Liver (tissue), 9 donors: ENCODE measurements around the gene ERC1. TPM values are rescaled to one million over a fixed set of nuclear protein-coding genes. Genes with fewer than 3 reads are reported as not detected.

Experiments used
- DNase-seq: peaks from one replicate; pipeline ENCODE4 v3.0.0-alpha.2; 2017; ENCODE audit warnings: low spot score
- H3K27ac ChIP-seq, 2 donors: one replicate each; pipeline ENCODE4 v1.7.0; 2013; ENCODE audit warnings: inconsistent platforms in 2 of 2, low read length in 2 of 2, control low read depth in 1 of 2, low read depth in 1 of 2, mild to moderate bottlenecking in 1 of 2
- H3K27me3 ChIP-seq, 4 donors: one replicate each; pipeline versions ENCODE4 v1.6.1 to v1.7.0; 2013; ENCODE audit warnings: low read length in 3 of 4, inconsistent platforms in 1 of 4, mild to moderate bottlenecking in 1 of 4, moderate library complexity in 1 of 4; ENCODE audit not compliant: control insufficient read depth in 4 of 4, insufficient read depth in 4 of 4
- H3K36me3 ChIP-seq, 4 donors: one replicate each; pipeline versions ENCODE4 v1.6.1 to v1.7.0; 2013; ENCODE audit warnings: low read length in 3 of 4, mild to moderate bottlenecking in 3 of 4, low read depth in 1 of 4, moderate library complexity in 1 of 4; ENCODE audit not compliant: control insufficient read depth in 4 of 4, insufficient read depth in 3 of 4
- H3K4me1 ChIP-seq, 4 donors: one replicate each; pipeline versions ENCODE4 v1.6.1 to v1.7.0; 2013; ENCODE audit warnings: low read length in 3 of 4, mild to moderate bottlenecking in 3 of 4, moderate library complexity in 1 of 4; ENCODE audit not compliant: control insufficient read depth in 4 of 4, insufficient read depth in 4 of 4
- H3K4me3 ChIP-seq, 3 donors: one replicate each; pipeline versions ENCODE4 v1.6.1 to v1.7.0; 2013; ENCODE audit warnings: low read length in 3 of 3, control low read depth in 1 of 3, low read depth in 1 of 3, mild to moderate bottlenecking in 1 of 3
- H3K9ac ChIP-seq, 2 donors: one replicate each; pipeline ENCODE4 v1.7.0; 2013; ENCODE audit warnings: low read length in 2 of 2, mild to moderate bottlenecking in 2 of 2, moderate library complexity in 2 of 2, control low read depth in 1 of 2, low read depth in 1 of 2
- H3K9me3 ChIP-seq, 4 donors: one replicate each; pipeline versions ENCODE4 v1.6.1 to v1.7.0; 2013; ENCODE audit warnings: low read length in 3 of 4; ENCODE audit not compliant: control insufficient read depth in 4 of 4
- EGR1 ChIP-seq, 2 donors: IDR thresholded peaks; 2 replicates each; pipeline ENCODE4 v1.6.1; 2016 to 2018; ENCODE audit warnings: antibody characterized with exemption in 2 of 2, low read depth in 2 of 2
- FOXA1 ChIP-seq: IDR thresholded peaks from 2 replicates; pipeline ENCODE4 v1.6.1; 2016; ENCODE audit warnings: antibody characterized with exemption
- FOXA2 ChIP-seq: IDR thresholded peaks from 2 replicates; pipeline ENCODE4 v1.6.1; 2016; ENCODE audit warnings: antibody characterized with exemption
- GABPA ChIP-seq, 2 donors: IDR thresholded peaks in 1 of 2; conservative IDR thresholded peaks in 1 of 2; 2 replicates each; pipeline ENCODE4 v1.6.1; 2016; ENCODE audit warnings: antibody characterized with exemption in 2 of 2, mild to moderate bottlenecking in 1 of 2, moderate library complexity in 1 of 2
- HNF4A ChIP-seq, 2 donors: conservative IDR thresholded peaks; 2 replicates each; pipeline ENCODE4 v1.6.1; 2016; ENCODE audit warnings: antibody characterized with exemption in 2 of 2, mild to moderate bottlenecking in 2 of 2
- HNF4G ChIP-seq: IDR thresholded peaks from 2 replicates; pipeline ENCODE4 v1.6.1; 2016; ENCODE audit warnings: antibody characterized with exemption
- JUND ChIP-seq, 2 donors: IDR thresholded peaks; 2 replicates each; pipeline ENCODE4 v1.6.1; 2016; ENCODE audit warnings: antibody characterized with exemption in 2 of 2
- MAX ChIP-seq: IDR thresholded peaks from 2 replicates; pipeline ENCODE4 v1.6.1; 2016; ENCODE audit warnings: antibody characterized with exemption
- NR2F2 ChIP-seq: IDR thresholded peaks from 2 replicates; pipeline ENCODE4 v1.6.1; 2016; ENCODE audit warnings: antibody characterized with exemption
- RAD21 ChIP-seq, 2 donors: IDR thresholded peaks; 2 replicates each; pipeline ENCODE4 v1.6.1; 2016; ENCODE audit warnings: antibody characterized with exemption in 2 of 2, mild to moderate bottlenecking in 2 of 2
- RXRA ChIP-seq, 2 donors: IDR thresholded peaks; 2 replicates each; pipeline ENCODE4 v1.6.1; 2017 to 2018; ENCODE audit warnings: antibody characterized with exemption in 2 of 2, mild to moderate bottlenecking in 1 of 2
- SP1 ChIP-seq: IDR thresholded peaks from 2 replicates; pipeline ENCODE4 v1.6.1; 2018; ENCODE audit warnings: antibody characterized with exemption, mild to moderate bottlenecking
- TAF1 ChIP-seq: conservative IDR thresholded peaks from 2 replicates; pipeline ENCODE4 v1.6.1; 2016; ENCODE audit warnings: antibody characterized with exemption, mild to moderate bottlenecking
- YY1 ChIP-seq: IDR thresholded peaks from 2 replicates; pipeline ENCODE4 v1.6.1; 2016; ENCODE audit warnings: antibody characterized with exemption, mild to moderate bottlenecking
- WGBS: extraction: QIAGEN DNeasy Blood & Tissue Kit; methylation state at CpG from one replicate; pipeline ENCODE4 v1.1.7; 2013; 5-methylcytosine and 5-hydroxymethylcytosine counted together
- polyA plus RNA-seq, 2 donors: library from polyadenylated mRNA; stranded (reverse) in 1 of 2; unstranded in 1 of 2; fragments of 200-250 nt in 1 of 2; fragments of >200 nt in 1 of 2; fragmentation: Nextera tagmentation in 1 of 2; extraction: Ambion mirVana in 1 of 2; gene quantifications; one replicate each; pipeline versions ENCODE4 v1.2.1 to v1.2.3, GENCODE V29; 2013 to 2015
- total RNA-seq, 2 donors: library from RNA; depleted of rRNA; stranded (reverse); fragments of >200 nt; gene quantifications; one replicate each; pipeline ENCODE4 v1.2.3, GENCODE V29; 2014
- TF ChIP-seq, protein P1 (sequence below): IDR thresholded peaks from 2 replicates; pipeline ENCODE4 v1.6.1; 2016; ENCODE audit warnings: antibody characterized with exemption
- TF ChIP-seq, protein P2 (sequence below): IDR thresholded peaks from 2 replicates; pipeline ENCODE4 v1.6.1; 2016; ENCODE audit warnings: antibody characterized with exemption, mild to moderate bottlenecking
- TF ChIP-seq, protein P3 (sequence below): fragments of 150-350 bp; IDR thresholded peaks from 2 replicates; pipeline ENCODE4 v1.5.1; 2017; ENCODE audit warnings: improper control_type of control experiment, low read depth, low read length; ENCODE audit not compliant: missing input control
- TF ChIP-seq, protein P4 (sequence below): IDR thresholded peaks from 2 replicates; pipeline ENCODE4 v1.6.1; 2016; ENCODE audit warnings: antibody characterized with exemption
- donor health status: healthy.
- donor health status: healthy.
- donor health status: healthy.
- donor health status: healthy.
- donor health status: healthy.

Gene ERC1
- total and polyA plus RNA-seq, 4 donors: 6.2 to 50.2 (median 10.3) TPM

DNA sequence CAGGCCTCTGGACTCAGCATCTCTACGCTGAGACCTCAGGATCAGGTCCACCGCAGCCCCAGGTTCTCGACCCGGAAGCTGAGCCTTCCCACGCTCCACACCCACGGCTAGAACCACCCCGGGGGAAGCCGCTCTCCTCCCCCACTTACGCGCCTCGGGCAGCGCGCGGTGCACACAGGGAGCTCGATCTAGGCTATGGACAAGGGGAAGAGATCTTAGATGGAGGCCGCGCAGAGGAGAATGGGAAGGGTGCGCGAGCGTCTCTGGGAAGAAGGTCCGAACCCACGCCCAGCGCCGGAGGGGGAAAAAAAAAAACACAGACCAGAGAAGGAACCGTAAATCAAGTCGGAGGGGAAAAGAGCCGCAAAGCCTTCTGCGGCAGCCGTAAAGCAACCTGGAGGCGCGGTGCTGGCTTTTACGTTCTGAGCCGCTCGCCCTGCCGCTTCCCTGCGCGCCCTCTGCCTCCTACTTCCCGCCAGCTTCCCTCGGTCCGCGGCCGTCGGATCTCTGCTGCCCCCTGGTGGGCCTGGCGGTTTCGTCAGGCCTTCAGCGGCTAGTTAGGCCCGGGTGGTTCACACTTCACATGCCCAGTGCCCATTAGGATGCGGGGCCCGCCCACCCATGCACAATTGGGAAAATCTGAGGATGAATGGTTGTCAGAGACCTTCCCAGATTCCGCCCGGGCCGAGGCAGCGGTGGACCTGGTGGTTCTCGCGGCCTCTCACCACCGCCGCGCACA lies 41.4 kb upstream of the ERC1 start, which contains the start of gene RAD52 (continued):
- TF ChIP-seq GABPA (IDR thresholded peaks at IDR 0.05 in 1 of 2, conservative IDR thresholded peaks at IDR 0.05 in 1 of 2): peak in 1 of 2 donors; percentile 86
- TF ChIP-seq, protein P1, sequence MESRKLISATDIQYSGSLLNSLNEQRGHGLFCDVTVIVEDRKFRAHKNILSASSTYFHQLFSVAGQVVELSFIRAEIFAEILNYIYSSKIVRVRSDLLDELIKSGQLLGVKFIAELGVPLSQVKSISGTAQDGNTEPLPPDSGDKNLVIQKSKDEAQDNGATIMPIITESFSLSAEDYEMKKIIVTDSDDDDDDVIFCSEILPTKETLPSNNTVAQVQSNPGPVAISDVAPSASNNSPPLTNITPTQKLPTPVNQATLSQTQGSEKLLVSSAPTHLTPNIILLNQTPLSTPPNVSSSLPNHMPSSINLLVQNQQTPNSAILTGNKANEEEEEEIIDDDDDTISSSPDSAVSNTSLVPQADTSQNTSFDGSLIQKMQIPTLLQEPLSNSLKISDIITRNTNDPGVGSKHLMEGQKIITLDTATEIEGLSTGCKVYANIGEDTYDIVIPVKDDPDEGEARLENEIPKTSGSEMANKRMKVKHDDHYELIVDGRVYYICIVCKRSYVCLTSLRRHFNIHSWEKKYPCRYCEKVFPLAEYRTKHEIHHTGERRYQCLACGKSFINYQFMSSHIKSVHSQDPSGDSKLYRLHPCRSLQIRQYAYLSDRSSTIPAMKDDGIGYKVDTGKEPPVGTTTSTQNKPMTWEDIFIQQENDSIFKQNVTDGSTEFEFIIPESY: peak; percentile 97
- peak; percentile 87 for TF ChIP-seq SP1
- peak; percentile 78 for TF ChIP-seq FOXA1
- no peak for TF ChIP-seq FOXA2

DNA sequence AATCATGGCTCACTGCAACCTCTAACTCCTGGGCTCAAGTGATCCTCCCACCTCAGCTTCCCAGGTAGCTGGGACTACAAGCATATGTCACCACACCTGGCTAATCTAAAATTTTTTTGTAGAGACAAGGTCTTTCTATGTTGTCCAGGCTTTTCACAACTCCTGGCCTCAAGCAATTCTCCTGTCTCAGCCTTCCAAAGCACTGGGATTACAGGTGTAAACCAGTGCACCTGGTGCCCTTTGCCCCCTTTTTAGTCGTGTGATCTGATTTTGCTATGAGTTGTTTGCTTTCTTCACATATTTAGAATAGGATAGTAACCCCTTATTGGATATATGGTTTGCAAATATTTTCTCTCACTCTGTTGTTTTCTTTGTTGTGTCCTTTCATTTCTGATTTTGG lies 39.8 kb upstream of the ERC1 start:
- DNase-seq: no peak

More for the DNA sequence above, 39.8 kb upstream of the ERC1 start:
- TF ChIP-seq, protein P2, sequence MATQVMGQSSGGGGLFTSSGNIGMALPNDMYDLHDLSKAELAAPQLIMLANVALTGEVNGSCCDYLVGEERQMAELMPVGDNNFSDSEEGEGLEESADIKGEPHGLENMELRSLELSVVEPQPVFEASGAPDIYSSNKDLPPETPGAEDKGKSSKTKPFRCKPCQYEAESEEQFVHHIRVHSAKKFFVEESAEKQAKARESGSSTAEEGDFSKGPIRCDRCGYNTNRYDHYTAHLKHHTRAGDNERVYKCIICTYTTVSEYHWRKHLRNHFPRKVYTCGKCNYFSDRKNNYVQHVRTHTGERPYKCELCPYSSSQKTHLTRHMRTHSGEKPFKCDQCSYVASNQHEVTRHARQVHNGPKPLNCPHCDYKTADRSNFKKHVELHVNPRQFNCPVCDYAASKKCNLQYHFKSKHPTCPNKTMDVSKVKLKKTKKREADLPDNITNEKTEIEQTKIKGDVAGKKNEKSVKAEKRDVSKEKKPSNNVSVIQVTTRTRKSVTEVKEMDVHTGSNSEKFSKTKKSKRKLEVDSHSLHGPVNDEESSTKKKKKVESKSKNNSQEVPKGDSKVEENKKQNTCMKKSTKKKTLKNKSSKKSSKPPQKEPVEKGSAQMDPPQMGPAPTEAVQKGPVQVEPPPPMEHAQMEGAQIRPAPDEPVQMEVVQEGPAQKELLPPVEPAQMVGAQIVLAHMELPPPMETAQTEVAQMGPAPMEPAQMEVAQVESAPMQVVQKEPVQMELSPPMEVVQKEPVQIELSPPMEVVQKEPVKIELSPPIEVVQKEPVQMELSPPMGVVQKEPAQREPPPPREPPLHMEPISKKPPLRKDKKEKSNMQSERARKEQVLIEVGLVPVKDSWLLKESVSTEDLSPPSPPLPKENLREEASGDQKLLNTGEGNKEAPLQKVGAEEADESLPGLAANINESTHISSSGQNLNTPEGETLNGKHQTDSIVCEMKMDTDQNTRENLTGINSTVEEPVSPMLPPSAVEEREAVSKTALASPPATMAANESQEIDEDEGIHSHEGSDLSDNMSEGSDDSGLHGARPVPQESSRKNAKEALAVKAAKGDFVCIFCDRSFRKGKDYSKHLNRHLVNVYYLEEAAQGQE: no peak
- no peak for TF ChIP-seq FOXA2
- TF ChIP-seq GABPA (IDR thresholded peaks at IDR 0.05 in 1 of 2, conservative IDR thresholded peaks at IDR 0.05 in 1 of 2): no peak
- no peak for TF ChIP-seq SP1
- TF ChIP-seq HNF4G: no peak
- no peak for TF ChIP-seq HNF4A (conservative IDR thresholded peaks at IDR 0.05)
- no peak for TF ChIP-seq RAD21 (IDR thresholded peaks at IDR 0.05)
- TF ChIP-seq EGR1 (IDR thresholded peaks at IDR 0.05; ENCODE audit: low read depth in 2 of 2): no peak
- TF ChIP-seq, protein P3, sequence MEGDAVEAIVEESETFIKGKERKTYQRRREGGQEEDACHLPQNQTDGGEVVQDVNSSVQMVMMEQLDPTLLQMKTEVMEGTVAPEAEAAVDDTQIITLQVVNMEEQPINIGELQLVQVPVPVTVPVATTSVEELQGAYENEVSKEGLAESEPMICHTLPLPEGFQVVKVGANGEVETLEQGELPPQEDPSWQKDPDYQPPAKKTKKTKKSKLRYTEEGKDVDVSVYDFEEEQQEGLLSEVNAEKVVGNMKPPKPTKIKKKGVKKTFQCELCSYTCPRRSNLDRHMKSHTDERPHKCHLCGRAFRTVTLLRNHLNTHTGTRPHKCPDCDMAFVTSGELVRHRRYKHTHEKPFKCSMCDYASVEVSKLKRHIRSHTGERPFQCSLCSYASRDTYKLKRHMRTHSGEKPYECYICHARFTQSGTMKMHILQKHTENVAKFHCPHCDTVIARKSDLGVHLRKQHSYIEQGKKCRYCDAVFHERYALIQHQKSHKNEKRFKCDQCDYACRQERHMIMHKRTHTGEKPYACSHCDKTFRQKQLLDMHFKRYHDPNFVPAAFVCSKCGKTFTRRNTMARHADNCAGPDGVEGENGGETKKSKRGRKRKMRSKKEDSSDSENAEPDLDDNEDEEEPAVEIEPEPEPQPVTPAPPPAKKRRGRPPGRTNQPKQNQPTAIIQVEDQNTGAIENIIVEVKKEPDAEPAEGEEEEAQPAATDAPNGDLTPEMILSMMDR: no peak
- no peak for TF ChIP-seq JUND (IDR thresholded peaks at IDR 0.05)
- TF ChIP-seq, protein P4, sequence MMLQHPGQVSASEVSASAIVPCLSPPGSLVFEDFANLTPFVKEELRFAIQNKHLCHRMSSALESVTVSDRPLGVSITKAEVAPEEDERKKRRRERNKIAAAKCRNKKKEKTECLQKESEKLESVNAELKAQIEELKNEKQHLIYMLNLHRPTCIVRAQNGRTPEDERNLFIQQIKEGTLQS: no peak
- no peak for TF ChIP-seq TAF1
- TF ChIP-seq MAX: no peak
- no peak for TF ChIP-seq NR2F2
- TF ChIP-seq, protein P1: no peak
- no peak for TF ChIP-seq YY1
- TF ChIP-seq FOXA1: no peak
- TF ChIP-seq RXRA (IDR thresholded peaks at IDR 0.05): no peak
- WGBS: 26% methylated on average over 1 of the region's 1 CpG
- Histone ChIP-seq H3K9me3 (no peaks in the 10 kb centered on the region), H3K4me1 (peaks cover 3 to 17% (median 8%) of the 10 kb centered on the region in 4 donors), H3K9ac (no peak overlapping the region), H3K36me3 (no peaks in the 10 kb centered on the region), H3K27me3 (no peaks in the 10 kb centered on the region), H3K27ac (no peak overlapping the region), H3K4me3 (no peak overlapping the region)
